HepG2 (cell line): Measurements from ENCODE around the gene P3H3. TPM values are rescaled to one million over a fixed set of nuclear protein-coding genes. Genes with fewer than 3 reads are reported as not detected.
A peak's percentile ranks its signal among the peaks of the same experiment; 100 is the strongest.

Experiments
- ASH2L ChIP-seq: fragments of 300-600, 200-600 bp; sonication (generic); IDR thresholded peaks from 2 replicates; pipeline ENCODE4 v1.7.0; 2017; ENCODE audit warnings: low read depth, mild to moderate bottlenecking, moderate library complexity, mixed read lengths, low read length; ENCODE audit not compliant: insufficient read length
- DNMT3B ChIP-seq: conservative IDR thresholded peaks from 2 replicates; pipeline ENCODE4 v1.6.1; 2016; ENCODE audit warnings: missing biosample characterization, control low read depth
- FOXA1 ChIP-seq, 2 experiments: fragments of 450-650 bp in 1 of 2; sonication (generic) in 1 of 2; formaldehyde crosslinking in 1 of 2; IDR thresholded peaks; 2 replicates each; pipeline versions ENCODE4 v1.4.0 to v1.6.1; 2016 to 2020; ENCODE audit warnings: missing genetic modification reagents in 1 of 2
- HNRNPLL ChIP-seq: fragments of 200-400 bp; formaldehyde crosslinking; IDR thresholded peaks from 2 replicates; pipeline ENCODE4 v1.6.1; 2017; ENCODE audit warnings: mild to moderate bottlenecking, low read depth, low read length; ENCODE audit not compliant: poor library complexity, severe bottlenecking
- MXD1 ChIP-seq: sonication (generic); formaldehyde crosslinking; IDR thresholded peaks from 2 replicates; pipeline ENCODE4 v1.4.0; 2020; ENCODE audit warnings: mild to moderate bottlenecking, missing genetic modification reagents
- MZF1 ChIP-seq: sonication (generic); formaldehyde crosslinking; IDR thresholded peaks from 2 replicates; pipeline ENCODE4 v1.8.1; 2023; ENCODE audit warnings: mild to moderate bottlenecking, missing genetic modification reagents, borderline replicate concordance
- NFAT5 ChIP-seq: sonication (generic); formaldehyde crosslinking; IDR thresholded peaks from 2 replicates; pipeline ENCODE4 v1.4.0; 2020; ENCODE audit warnings: missing genetic modification reagents
- RBFOX2 ChIP-seq: fragments of 200-400 bp; formaldehyde crosslinking; IDR thresholded peaks from 2 replicates; pipeline ENCODE4 v1.6.1; 2017; ENCODE audit warnings: low read depth, mild to moderate bottlenecking, low read length
- REL ChIP-seq: sonication (generic); formaldehyde crosslinking; conservative IDR thresholded peaks from 2 replicates; pipeline ENCODE4 v1.8.0; 2022; ENCODE audit warnings: mild to moderate bottlenecking, missing genetic modification reagents, moderate library complexity
- SMARCE1 ChIP-seq: fragments of 450-650 bp; IDR thresholded peaks from 2 replicates; pipeline ENCODE4 v1.6.1; 2017; ENCODE audit warnings: borderline replicate concordance
- SP4 ChIP-seq: sonication (generic); formaldehyde crosslinking; IDR thresholded peaks from 2 replicates; pipeline ENCODE4 v1.8.1; 2023; ENCODE audit warnings: mild to moderate bottlenecking, missing genetic modification reagents
- SRY ChIP-seq: sonication (generic); formaldehyde crosslinking; IDR thresholded peaks from 2 replicates; pipeline ENCODE4 v1.8.0; 2022; ENCODE audit warnings: mild to moderate bottlenecking, missing genetic modification reagents
- TAF1 ChIP-seq: sonication (generic); formaldehyde crosslinking; IDR thresholded peaks from 2 replicates; pipeline ENCODE4 v1.4.0; 2020; ENCODE audit warnings: missing genetic modification reagents
- YY1 ChIP-seq: IDR thresholded peaks from 2 replicates; pipeline ENCODE4 v1.6.1; 2011; ENCODE audit warnings: low read length, low read depth, moderate library complexity, mild to moderate bottlenecking; ENCODE audit not compliant: insufficient read depth, insufficient replicate concordance
- ZBED4 ChIP-seq: sonication (generic); formaldehyde crosslinking; IDR thresholded peaks from 2 replicates; pipeline ENCODE4 v1.4.0; 2020; ENCODE audit warnings: missing genetic modification reagents, borderline replicate concordance
- ZFP62 ChIP-seq: sonication (generic); formaldehyde crosslinking; IDR thresholded peaks from 2 replicates; pipeline ENCODE4 v1.4.0; 2020; ENCODE audit warnings: missing genetic modification reagents
- ZNF235 ChIP-seq: sonication (generic); formaldehyde crosslinking; IDR thresholded peaks from 2 replicates; pipeline ENCODE4 v1.8.1; 2023; ENCODE audit warnings: mild to moderate bottlenecking, missing genetic modification reagents, borderline replicate concordance
- ZNF776 ChIP-seq: sonication (generic); formaldehyde crosslinking; IDR thresholded peaks from 2 replicates; pipeline ENCODE4 v1.4.0; 2020; ENCODE audit warnings: mild to moderate bottlenecking, missing genetic modification reagents
- ZNF816 ChIP-seq: sonication (generic); formaldehyde crosslinking; IDR thresholded peaks from 2 replicates; pipeline ENCODE4 v1.8.0; 2022; ENCODE audit warnings: missing genetic modification reagents, mild to moderate bottlenecking, borderline replicate concordance
- polyA plus RNA-seq, 8 experiments: library from polyadenylated mRNA; depleted of rRNA in 3 of 8; stranded (reverse) in 7 of 8; unstranded in 1 of 8; fragments of >200 nt; fragmentation: Illumina TruSeq in 4 of 8; extraction: Trizol in 4 of 8; gene quantifications; 2 replicates each; pipeline versions ENCODE4 v1.2.1 to v1.2.3, GENCODE V29; 2011 to 2016; ENCODE audit warnings: low read depth in 4 of 8, missing spikeins in 1 of 8, mixed read lengths in 1 of 8; ENCODE audit not compliant: insufficient read depth in 1 of 8
- total RNA-seq, 5 experiments: library from RNA; depleted of rRNA; stranded (reverse); fragments of >200 nt; fragmentation: Illumina TruSeq; extraction: Trizol; gene quantifications; 2 replicates each; pipeline ENCODE4 v1.2.3, GENCODE V29; 2016; ENCODE audit warnings: low read depth in 1 of 5

P3H3 gene
- total and polyA plus RNA-seq, 2 of the 13 experiments (the other 11 are each of a cell fraction or from before 2014, with no cell fraction given), result 20.1 to 20.5 TPM

- TF ChIP-seq MXD1 (peak; percentile 18; the same call in 1 of the 2 replicates), SRY (no peak), REL (CRISPR knock-in tag) (no peak), ASH2L (peak; percentile 46), MZF1 (CRISPR knock-in tag) (peak; percentile 73; the same call in 1 of the 2 replicates), RBFOX2 (peak; percentile 84), SP4 (CRISPR knock-in tag) (peak; percentile 97), NFAT5 (no peak), YY1 (peak; percentile 66), HNRNPLL (peak; percentile 77), ZFP62 (no peak), FOXA1 (IDR thresholded peaks at IDR 0.05) (no peak), FOXA1 (CRISPR knock-in tag; IDR thresholded peaks at IDR 0.05) (no peak), ZBED4 (CRISPR knock-in tag) (no peak), DNMT3B (CRISPR knock-in tag) (no peak), TAF1 (CRISPR knock-in tag) (peak; percentile 77; the same call in 1 of the 2 replicates), ZNF776 (CRISPR knock-in tag) (no peak; the same call in 1 of the 2 replicates), ZNF816 (CRISPR knock-in tag) (peak; percentile 88; the same call in 1 of the 2 replicates), SMARCE1 (no peak), ZNF235 (CRISPR knock-in tag) (peak; percentile 52; the same call in 1 of the 2 replicates)
These were observed 45.1 kb downstream of the P3H3 start, which contains the start of gene SPSB2 (continued) for GRCh38 chr12:6873094-6874014.
